ENCODE measurements around the gene ATP6V1B1. TPM values are rescaled to one million over a fixed set of nuclear protein-coding genes. Genes with fewer than 3 reads are reported as not detected.
A peak's percentile ranks its signal among the peaks of the same experiment; 100 is the strongest.

Gene ATP6V1B1
- total and polyA plus RNA-seq, 2 of the 13 experiments (the other 11 are each of a cell fraction or from before 2014, with no cell fraction given), result 0.58 to 1.6 TPM

DNA sequence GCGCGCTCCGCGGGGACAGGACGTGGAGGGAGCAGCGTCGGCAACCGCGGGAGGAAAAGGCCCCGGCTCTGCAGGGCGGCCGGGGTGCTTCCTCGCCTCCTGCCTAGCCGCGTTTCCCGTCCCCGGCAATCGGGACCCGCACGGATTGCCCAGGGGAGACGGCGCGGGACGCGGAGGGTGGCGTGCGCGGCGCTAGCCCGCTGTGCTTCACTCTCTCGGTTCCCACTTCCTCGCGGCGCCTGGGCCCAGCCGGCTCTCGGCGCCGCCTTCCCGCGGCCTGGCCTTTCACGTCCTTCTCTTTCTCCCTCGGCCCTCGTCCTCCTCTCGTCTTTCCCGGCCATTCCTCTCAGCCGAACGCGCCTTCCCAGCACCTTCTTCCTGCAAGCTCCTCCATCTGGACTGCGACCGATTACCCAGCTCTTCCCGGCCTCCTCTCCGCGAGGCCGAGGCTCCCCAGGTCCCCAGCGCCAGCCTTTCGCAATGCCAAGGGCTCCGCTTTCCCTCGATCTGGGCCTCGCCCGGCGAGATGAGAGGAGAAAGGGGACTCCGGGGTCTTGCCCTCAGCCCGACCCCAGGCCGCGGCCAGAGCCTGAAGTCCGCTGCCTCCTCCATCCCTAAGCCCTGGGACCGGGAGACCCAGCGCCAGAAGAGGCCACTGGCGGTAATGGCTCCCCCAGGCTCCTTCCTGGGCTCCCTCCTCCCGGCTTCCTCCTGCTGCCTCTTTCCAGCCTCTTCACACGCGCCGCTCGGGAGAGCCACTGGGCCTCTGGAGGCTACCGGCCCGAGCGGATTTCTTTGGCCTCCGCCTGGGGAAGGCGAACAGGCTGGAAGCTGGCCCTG, 34.3 kb upstream of the ATP6V1B1 start (continued):
- TF ChIP-seq, protein P1, sequence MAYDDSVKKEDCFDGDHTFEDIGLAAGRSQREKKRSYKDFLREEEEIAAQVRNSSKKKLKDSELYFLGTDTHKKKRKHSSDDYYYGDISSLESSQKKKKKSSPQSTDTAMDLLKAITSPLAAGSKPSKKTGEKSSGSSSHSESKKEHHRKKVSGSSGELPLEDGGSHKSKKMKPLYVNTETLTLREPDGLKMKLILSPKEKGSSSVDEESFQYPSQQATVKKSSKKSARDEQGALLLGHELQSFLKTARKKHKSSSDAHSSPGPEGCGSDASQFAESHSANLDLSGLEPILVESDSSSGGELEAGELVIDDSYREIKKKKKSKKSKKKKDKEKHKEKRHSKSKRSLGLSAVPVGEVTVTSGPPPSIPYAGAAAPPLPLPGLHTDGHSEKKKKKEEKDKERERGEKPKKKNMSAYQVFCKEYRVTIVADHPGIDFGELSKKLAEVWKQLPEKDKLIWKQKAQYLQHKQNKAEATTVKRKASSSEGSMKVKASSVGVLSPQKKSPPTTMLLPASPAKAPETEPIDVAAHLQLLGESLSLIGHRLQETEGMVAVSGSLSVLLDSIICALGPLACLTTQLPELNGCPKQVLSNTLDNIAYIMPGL (CRISPR knock-in tag; IDR thresholded peaks at IDR 0.05; ENCODE audit: borderline replicate concordance in 1 of 2, low read depth in 1 of 2), result peak; percentile 44 to 89; a peak in 3 of 4 replicates
- 0 out of 2 replicates have a peak, but pooled peaks have one; percentile 77 for TF ChIP-seq HOXA9 (CRISPR knock-in tag; IDR thresholded peaks at IDR 0.05; ENCODE audit: borderline replicate concordance)
- no peak for TF ChIP-seq ZNF7 (CRISPR knock-in tag; IDR thresholded peaks at IDR 0.05)
- TF ChIP-seq SATB2 (CRISPR knock-in tag; IDR thresholded peaks at IDR 0.05), result peak; percentile 94
- TF ChIP-seq NRL (CRISPR knock-in tag; IDR thresholded peaks at IDR 0.05; ENCODE audit: borderline replicate concordance), result peak; percentile 77; the same call in 1 of the 2 replicates
- TF ChIP-seq, protein P2, sequence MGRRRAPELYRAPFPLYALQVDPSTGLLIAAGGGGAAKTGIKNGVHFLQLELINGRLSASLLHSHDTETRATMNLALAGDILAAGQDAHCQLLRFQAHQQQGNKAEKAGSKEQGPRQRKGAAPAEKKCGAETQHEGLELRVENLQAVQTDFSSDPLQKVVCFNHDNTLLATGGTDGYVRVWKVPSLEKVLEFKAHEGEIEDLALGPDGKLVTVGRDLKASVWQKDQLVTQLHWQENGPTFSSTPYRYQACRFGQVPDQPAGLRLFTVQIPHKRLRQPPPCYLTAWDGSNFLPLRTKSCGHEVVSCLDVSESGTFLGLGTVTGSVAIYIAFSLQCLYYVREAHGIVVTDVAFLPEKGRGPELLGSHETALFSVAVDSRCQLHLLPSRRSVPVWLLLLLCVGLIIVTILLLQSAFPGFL (CRISPR knock-in tag; IDR thresholded peaks at IDR 0.05), result peak; percentile 87; the same call in 1 of the 2 replicates
- peak; percentile 79 for TF ChIP-seq BRD4 (CRISPR knock-in tag; IDR thresholded peaks at IDR 0.05)
- peak; percentile 73; the same call in 1 of the 2 replicates for TF ChIP-seq ZNF709 (CRISPR knock-in tag; IDR thresholded peaks at IDR 0.05)
- peak; percentile 58; the same call in 1 of the 2 replicates for TF ChIP-seq BORCS8-MEF2B (CRISPR knock-in tag; IDR thresholded peaks at IDR 0.05)
- TF ChIP-seq, protein P3, sequence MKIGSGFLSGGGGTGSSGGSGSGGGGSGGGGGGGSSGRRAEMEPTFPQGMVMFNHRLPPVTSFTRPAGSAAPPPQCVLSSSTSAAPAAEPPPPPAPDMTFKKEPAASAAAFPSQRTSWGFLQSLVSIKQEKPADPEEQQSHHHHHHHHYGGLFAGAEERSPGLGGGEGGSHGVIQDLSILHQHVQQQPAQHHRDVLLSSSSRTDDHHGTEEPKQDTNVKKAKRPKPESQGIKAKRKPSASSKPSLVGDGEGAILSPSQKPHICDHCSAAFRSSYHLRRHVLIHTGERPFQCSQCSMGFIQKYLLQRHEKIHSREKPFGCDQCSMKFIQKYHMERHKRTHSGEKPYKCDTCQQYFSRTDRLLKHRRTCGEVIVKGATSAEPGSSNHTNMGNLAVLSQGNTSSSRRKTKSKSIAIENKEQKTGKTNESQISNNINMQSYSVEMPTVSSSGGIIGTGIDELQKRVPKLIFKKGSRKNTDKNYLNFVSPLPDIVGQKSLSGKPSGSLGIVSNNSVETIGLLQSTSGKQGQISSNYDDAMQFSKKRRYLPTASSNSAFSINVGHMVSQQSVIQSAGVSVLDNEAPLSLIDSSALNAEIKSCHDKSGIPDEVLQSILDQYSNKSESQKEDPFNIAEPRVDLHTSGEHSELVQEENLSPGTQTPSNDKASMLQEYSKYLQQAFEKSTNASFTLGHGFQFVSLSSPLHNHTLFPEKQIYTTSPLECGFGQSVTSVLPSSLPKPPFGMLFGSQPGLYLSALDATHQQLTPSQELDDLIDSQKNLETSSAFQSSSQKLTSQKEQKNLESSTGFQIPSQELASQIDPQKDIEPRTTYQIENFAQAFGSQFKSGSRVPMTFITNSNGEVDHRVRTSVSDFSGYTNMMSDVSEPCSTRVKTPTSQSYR (CRISPR knock-in tag; IDR thresholded peaks at IDR 0.05; ENCODE audit: borderline replicate concordance), result peak; percentile 28
- TF ChIP-seq ZNF546 (CRISPR knock-in tag; conservative IDR thresholded peaks at IDR 0.05), result no peak
- TF ChIP-seq TP53 (CRISPR knock-in tag; conservative IDR thresholded peaks at IDR 0.05), result 0 out of 2 replicates have a peak, but pooled peaks have one; percentile 32
- TF ChIP-seq RFXAP (CRISPR knock-in tag; IDR thresholded peaks at IDR 0.05; ENCODE audit: borderline replicate concordance), result 0 out of 2 replicates have a peak, but pooled peaks have one; percentile 28
- peak; percentile 39; the same call in 1 of the 2 replicates for TF ChIP-seq KDM5B (CRISPR knock-in tag; IDR thresholded peaks at IDR 0.05; ENCODE audit: borderline replicate concordance)
- TF ChIP-seq MTA1 (CRISPR knock-in tag; IDR thresholded peaks at IDR 0.05; ENCODE audit: borderline replicate concordance), result peak; percentile 55; the same call in 1 of the 2 replicates
- TF ChIP-seq SIN3A (IDR thresholded peaks at IDR 0.05; ENCODE audit: borderline replicate concordance, low read depth, low read length), result peak; percentile 56; the same call in 1 of the 2 replicates
- no peak for TF ChIP-seq ZNF33A (CRISPR knock-in tag; IDR thresholded peaks at IDR 0.05; ENCODE audit: borderline replicate concordance)
- no peak for TF ChIP-seq IRF2 (CRISPR knock-in tag; IDR thresholded peaks at IDR 0.05)
- TF ChIP-seq SP5 (CRISPR knock-in tag; IDR thresholded peaks at IDR 0.05; ENCODE audit: borderline replicate concordance, low read depth), result no peak
- TF ChIP-seq, protein P4, sequence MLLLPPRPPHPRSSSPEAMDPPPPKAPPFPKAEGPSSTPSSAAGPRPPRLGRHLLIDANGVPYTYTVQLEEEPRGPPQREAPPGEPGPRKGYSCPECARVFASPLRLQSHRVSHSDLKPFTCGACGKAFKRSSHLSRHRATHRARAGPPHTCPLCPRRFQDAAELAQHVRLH (CRISPR knock-in tag; IDR thresholded peaks at IDR 0.05; ENCODE audit: borderline replicate concordance, low read depth), result no peak

Measured in HepG2 (cell line).